ENCODE data around the gene ZMAT3.
"Not testable (repeated sequence)": the region's sequence is repeated elsewhere in the genome, so short reads cannot be mapped to it uniquely, and the experiment has no call there.

Gene ZMAT3

DNA sequence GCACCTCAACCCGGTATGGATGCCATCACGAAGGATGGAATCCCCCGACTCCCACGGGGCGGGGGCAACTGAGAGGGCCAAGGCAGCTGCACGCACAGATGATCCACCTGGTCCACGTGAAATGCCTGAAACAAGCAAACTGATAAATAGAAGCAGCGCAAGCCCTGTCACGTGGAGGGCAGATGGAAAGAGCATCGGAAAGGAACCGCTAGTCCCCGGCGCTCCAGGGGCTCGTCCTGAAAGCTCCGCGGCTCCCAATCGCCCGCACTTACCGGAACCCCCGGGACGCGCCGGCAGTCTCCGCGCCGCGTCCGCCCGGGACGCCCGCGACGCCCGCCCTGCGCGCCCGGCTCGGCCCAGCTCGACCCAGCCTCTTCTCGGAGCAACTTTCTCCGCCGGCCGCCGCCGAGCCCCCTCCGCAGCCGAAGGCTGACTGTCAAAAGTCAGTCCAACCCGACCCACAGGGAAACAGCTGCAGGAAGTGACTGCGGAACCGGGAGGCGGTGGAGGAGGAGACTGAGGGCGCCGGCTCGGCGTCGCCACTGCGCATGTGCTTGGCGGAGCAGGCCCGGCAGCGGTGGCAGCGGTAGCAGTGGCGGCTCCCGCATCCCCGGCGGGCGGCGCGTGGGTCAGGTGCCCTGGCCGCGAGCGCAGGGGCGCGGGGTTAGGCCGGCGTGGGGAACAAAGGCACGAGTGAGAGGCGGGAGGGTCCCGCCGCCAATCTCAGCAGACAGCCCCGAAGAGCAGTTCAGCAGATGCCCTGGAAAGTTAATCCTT lies at the start of gene ZMAT3:
ZMAT3 (minus strand) TSS at position 487 of the 777 bp plus-strand sequence. CDS start 4,057 bp downstream, outside the sequence.
- peak; percentile 76 for DNase-seq

- no peak for DNase-seq
Observed at GRCh38 chr3:179116816-179117215, 45.2 kb upstream of the ZMAT3 start.

DNA sequence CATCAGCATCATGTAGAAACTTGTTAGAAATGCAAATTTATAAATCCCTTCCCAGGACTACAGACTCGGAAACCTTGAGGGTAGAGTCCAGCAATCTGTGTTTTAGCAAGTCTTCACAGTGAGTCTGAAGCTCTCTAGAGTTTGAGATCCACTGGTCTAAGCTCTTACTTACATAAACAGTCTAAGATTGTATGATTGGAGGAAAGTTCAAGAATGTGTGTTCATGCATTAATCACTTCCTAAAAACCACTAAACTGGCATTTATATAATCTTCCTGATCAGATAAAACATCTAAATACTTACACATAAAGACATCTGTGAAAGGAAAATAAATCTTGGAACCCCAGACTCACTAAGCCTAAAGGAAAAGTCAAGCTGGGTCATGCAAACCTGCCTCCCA lies 43.8 kb upstream of the ZMAT3 start:
- not testable (repeated sequence) for DNase-seq

GRCh38 chr3:179113903-179114302 lies 42.3 kb upstream of the ZMAT3 start:
- DNase-seq: no peak

DNA sequence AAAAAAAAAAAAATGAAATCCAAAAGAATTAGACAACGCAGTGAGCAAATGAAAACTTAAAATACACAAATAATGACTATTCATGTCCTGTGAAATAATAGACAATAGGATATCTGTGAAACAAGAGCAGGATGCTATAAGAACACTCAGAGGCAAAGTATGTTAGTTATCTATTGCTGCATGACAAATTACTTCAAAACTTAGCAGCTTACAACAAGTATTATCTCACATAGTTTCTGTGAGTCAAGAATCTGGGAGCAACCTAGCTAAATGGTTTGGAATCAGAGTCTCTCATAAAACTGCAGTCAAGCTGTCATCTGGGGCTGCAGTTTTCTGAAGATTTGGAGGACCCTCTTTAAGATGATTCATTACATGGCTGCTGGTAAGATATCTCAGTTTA lies 36.5 kb upstream of the ZMAT3 start:
- no peak for DNase-seq

DNA sequence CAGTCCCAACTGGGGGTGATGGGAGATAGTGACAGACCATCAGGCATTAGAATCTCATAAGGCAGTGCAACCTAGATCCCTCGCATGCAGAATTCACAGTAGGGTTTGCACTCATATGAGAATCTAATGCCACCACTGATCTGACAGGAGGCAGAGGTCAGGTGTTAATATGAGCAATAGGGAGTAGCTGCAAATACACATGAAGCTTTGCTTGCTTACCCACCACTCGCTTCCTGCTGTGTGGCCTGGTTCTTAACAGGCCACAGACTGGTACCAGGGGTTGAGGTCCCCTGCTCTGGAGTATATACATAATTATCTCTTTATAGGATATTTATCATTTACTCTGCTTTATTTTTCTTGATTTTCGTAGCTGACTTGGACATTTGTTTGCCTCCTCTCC lies 36.0 kb upstream of the ZMAT3 start:
- no peak for DNase-seq

DNA sequence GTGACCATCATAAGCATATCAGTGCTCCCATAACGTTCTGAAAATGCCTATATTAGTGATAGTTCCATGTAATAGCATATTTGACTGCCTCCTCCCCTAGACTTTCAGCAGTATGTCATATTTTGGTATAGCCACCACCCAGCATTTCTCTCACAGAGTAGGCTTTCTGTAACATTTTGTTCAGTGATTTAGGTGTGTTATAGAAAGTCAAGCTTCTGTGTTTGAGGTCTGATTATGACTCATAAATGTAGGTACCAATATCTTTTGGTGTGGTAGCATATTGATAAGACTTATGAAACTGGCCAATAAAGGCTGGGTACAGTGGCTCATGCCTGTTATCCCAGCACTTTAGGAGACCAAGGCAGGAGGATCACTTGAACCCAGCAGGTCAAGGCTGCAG lies 34.3 kb upstream of the ZMAT3 start:
- no peak for DNase-seq

GRCh38 chr3:179100652-179101051 lies 29.0 kb upstream of the ZMAT3 start:
- no peak for DNase-seq

- DNase-seq: no peak
Observed at GRCh38 chr3:179098388-179099077, 26.9 kb upstream of the ZMAT3 start.

- DNase-seq: no peak
Observed at GRCh38 chr3:179093807-179094206, 22.2 kb upstream of the ZMAT3 start.

DNA sequence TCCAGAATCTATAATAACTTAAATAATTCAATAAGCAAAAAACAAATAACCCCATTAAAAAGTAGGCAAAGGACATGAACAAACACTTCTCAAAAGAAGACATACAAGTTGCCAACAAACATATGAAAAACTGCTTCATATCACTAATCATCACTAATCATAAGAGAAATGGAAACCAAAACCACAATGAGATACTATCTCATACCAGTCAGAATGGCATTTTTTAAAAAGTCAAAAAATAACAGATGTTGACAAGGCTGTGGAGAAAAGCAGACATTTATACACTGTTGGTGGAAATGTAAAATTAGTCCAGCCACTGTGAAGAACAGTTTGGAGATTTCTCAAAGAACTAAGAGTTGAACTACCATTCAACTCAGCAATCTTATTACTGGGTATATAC lies 19.5 kb upstream of the ZMAT3 start:
- DNase-seq: no peak

- no peak for DNase-seq
Observed at GRCh38 chr3:179088306-179088705, 16.7 kb upstream of the ZMAT3 start.

- DNase-seq: no peak
Observed at GRCh38 chr3:179083977-179084376, 12.4 kb upstream of the ZMAT3 start.

DNA sequence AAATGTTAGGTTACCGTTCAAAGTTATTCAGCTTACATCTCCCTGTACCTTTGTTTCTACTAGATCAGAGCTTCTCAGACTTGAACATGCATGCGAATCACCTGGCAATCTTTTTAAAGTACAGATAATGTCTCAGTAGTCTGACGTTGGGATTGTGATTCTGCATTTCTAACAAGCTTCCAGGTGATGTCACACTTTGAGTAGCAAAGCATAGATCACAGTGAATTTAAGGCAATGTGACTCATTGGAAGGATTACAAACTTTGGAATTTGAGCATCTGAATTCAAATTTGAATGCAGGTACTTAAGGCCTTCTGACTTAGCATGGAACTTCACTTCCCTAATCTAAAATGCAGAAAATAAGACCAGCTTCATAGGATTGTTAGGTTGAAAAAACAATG lies 10.8 kb upstream of the ZMAT3 start:
- DNase-seq: no peak

GRCh38 chr3:179081885-179082284 lies 10.3 kb upstream of the ZMAT3 start:
- DNase-seq: no peak

DNA sequence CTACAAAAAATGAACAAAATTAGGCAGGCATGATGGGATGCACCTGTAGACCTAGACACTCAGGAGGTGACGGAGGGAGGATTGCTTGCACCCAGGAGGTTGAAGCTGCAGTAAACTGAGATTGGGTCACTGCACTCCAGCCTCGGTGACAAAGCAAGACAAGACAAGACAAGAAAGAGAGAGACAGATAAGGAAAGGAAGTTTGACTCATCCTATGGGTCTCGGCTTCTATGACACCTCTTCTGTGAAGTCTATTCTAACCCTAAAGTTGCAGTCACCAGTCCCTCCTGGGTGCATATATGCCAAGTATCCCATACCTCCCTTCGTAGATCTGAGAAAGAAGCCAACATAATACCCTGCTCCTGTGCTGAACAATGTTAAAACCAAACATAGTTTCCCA lies 7.9 kb upstream of the ZMAT3 start:
- DNase-seq: no peak

GRCh38 chr3:179076243-179077027 lies 4.8 kb upstream of the ZMAT3 start:
- DNase-seq: no peak

DNA sequence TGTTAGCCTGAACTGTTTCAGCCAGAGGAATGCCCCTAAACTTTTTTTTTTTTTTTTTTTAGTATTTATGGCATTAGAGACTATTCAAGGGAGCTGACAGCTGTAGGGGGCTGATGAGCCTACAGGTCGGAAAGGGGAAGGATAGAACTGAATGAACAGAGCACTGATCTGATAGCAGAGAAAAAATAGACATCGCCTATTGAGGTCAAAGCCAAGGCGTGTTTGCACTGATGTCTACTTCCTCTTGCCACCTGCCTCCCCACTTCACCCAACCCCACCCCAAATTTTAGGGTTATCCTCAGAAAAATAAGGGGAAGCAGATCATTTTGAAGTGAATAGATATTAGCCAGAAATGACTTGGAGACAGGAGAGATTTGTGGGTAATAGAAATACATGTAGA lies 3.0 kb upstream of the ZMAT3 start:
- DNase-seq: no peak

DNA sequence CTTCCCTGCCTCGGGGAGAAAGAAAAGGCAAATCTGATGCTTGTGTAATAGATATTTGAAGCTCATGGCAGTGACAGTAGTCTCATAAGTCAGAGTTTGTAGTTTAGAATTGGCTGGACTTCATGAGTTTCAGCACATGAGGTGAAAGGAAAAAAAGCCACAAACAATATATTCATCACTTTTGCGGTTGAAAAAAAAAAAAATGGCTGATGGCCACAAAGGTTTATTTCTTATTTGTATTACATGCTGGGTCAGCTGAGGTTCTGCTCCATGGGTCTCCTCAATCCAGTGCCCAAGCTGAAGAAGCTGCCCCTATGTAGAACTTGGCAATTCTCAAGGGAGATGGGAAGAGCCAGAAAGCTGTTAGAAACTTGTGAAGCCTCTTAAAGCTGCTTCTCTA lies 2.2 kb upstream of the ZMAT3 start:
- DNase-seq: no peak

- peak; percentile 10 for DNase-seq
Observed at GRCh38 chr3:179072100-179072438, 460 bp upstream of the ZMAT3 start.

GRCh38 chr3:179071027-179071322 lies 634 bp downstream of the ZMAT3 start:
- no peak for DNase-seq

- DNase-seq: no peak
Observed at GRCh38 chr3:179069762-179070390, 1.7 kb downstream of the ZMAT3 start.

- DNase-seq: no peak
Observed at GRCh38 chr3:179068779-179069530, 2.7 kb downstream of the ZMAT3 start.
